ENCODE measurements around the gene ARSG. TPM values are rescaled to one million over a fixed set of nuclear protein-coding genes. Genes with fewer than 3 reads are reported as not detected.
A peak's percentile ranks its signal among the peaks of the same experiment; 100 is the strongest.

The ARSG gene
- total and polyA plus RNA-seq, 2 donors (not counting 3 experiments of a cell fraction or from before 2014, with no cell fraction given): 3.9 to 7.0 TPM

GRCh38 chr17:68246271-68247028, 44.8 kb upstream of the ARSG start:
- CTCF ChIA-PET: interaction anchor here (1.0 to 2.5 kb wide), 5 partner anchors 9 to 190 kb away, joined by 4 to 12 read pairs (median 5); no protein-coding TSS in a partner anchor
- H2AFZ ChIP-seq (ENCODE audit: low read depth, low read length): no peak overlapping the region

More at GRCh38 chr17:68246271-68247028, 44.8 kb upstream of the ARSG start:
- Histone ChIP-seq H3K9me3 (replicated peaks; ENCODE audit: control insufficient read depth, insufficient read depth, low read length) (no peaks in the 10 kb centered on the region), H3K79me2 (ENCODE audit: control insufficient read depth, insufficient read depth, low read length) (no peaks in the 10 kb centered on the region), H3K27me3 (ENCODE audit: control insufficient read depth in 2 of 2, insufficient read depth in 2 of 2, low read length in 2 of 2) (no peaks in the 10 kb centered on the region), H3K27ac (ENCODE audit: insufficient read depth, low read depth, low read length) (no peak overlapping the region), H3K9ac (replicated peaks; ENCODE audit: extremely low read depth, insufficient read depth, low read length) (no peak overlapping the region), H3K9me1 (replicated peaks; ENCODE audit: control insufficient read depth, extremely low read depth, insufficient read depth, low read length) (no peaks in the 10 kb centered on the region), H3K4me1 (ENCODE audit: control insufficient read depth, extremely low read depth, insufficient read depth, low read length) (peaks cover 8% of the 10 kb centered on the region), H3K36me3 (ENCODE audit: control insufficient read depth in 2 of 2, extremely low read depth in 1 of 2, insufficient read depth in 2 of 2, low read length in 2 of 2) (peaks cover 0 to 2% of the 10 kb centered on the region in 2 experiments), H4K20me1 (replicated peaks; ENCODE audit: control insufficient read depth, extremely low read depth, insufficient read depth, low read length) (no peaks in the 10 kb centered on the region), H3K4me3 (replicated peaks in 1 of 3; ENCODE audit: insufficient read depth in 1 of 3, low read depth in 1 of 3, low read length in 3 of 3) (no peak overlapping the region), H3K4me2 (ENCODE audit: insufficient read depth, low read length) (no peak overlapping the region)
- FAIRE-seq (peak; percentile 24), DNase-seq (ENCODE audit: low read depth, low spot score) (no peak)
- no peak for TF ChIP-seq CTCF (IDR thresholded peaks at IDR 0.05; ENCODE audit: extremely low read depth in 1 of 2, insufficient read depth in 1 of 2, low read depth in 1 of 2, low read length in 2 of 2)
- TF ChIP-seq EZH2 (IDR thresholded peaks at IDR 0.05; ENCODE audit: borderline replicate concordance, low read depth, low read length, severe bottlenecking): no peak
- TF ChIP-seq FOS (IDR thresholded peaks at IDR 0.05; ENCODE audit: borderline replicate concordance, insufficient read depth, low read length): no peak
- no peak for TF ChIP-seq GATA2 (IDR thresholded peaks at IDR 0.05; ENCODE audit: insufficient read depth, insufficient read length, low read depth, low read length)
- TF ChIP-seq POLR2A (IDR thresholded peaks at IDR 0.05; ENCODE audit: low read depth, low read length): no peak
- no peak for TF ChIP-seq POLR2AphosphoS5 (IDR thresholded peaks at IDR 0.05; ENCODE audit: insufficient read depth, low read depth, low read length)
- TF ChIP-seq MYC (IDR thresholded peaks at IDR 0.05; ENCODE audit: low read depth, low read length): no peak
- TF ChIP-seq MAX (IDR thresholded peaks at IDR 0.05; ENCODE audit: insufficient read depth, insufficient read length): no peak
- no peak for TF ChIP-seq JUN (IDR thresholded peaks at IDR 0.05; ENCODE audit: borderline replicate concordance, insufficient read depth, insufficient read length, low read depth)
- intact Hi-C loops (cut with micrococcal nuclease): loop anchor here (1.0 to 5.0 kb wide), 2 partner anchors 41 to 211 kb away; partner anchors contain the start of gene WIPI1
- TSS peak; percentile 52 for BruUV-seq (replicated peaks)
- dilution Hi-C loops (cut with MboI; ENCODE audit: extremely low pct_ligation_motif_present, low sequenced_read_pairs): no loop called here
- POLR2A ChIA-PET: interaction anchor here (0.7 kb wide), 1 partner anchor 14 kb away, joined by 3 read pairs; no protein-coding TSS in a partner anchor
